Endothelial cell of umbilical vein (primary cell): ENCODE results near the gene ZNF644. TPM values are rescaled to one million over a fixed set of nuclear protein-coding genes. Genes with fewer than 3 reads are reported as not detected.

ENCODE experiments used
- BruUV-seq: library from RNA; stranded (reverse); fragments of 400-500 nt; replicated peaks from 2 replicates; lab custom pipeline; 2021; lab: Mats Ljungman, UMichigan
- CTCF ChIA-PET: fragments of 300-600, 350-600 bp; sonication (Branson Sonifier 250); formaldehyde crosslinking; loops from one replicate; lab custom pipeline; 2021; ENCODE audit warnings: antibody characterized with exemption, inconsistent platforms; lab: Charles Lee
- POLR2A ChIA-PET: fragments of 300-600, 350-600 bp; sonication (Branson Sonifier 250); formaldehyde crosslinking; loops from one replicate; lab custom pipeline; 2021; ENCODE audit warnings: antibody characterized with exemption, inconsistent platforms; lab: Charles Lee
- DNase-seq: peaks from one replicate; pipeline ENCODE4 v3.0.0-alpha.2; 2011; ENCODE audit warnings: low read depth, low spot score
- FAIRE-seq: peaks from 2 replicates; lab custom pipeline; 2011; peaks lifted over from hg19 to GRCh38; lab: Jason Lieb, UNC
- H2AFZ ChIP-seq: 2 replicates; pipeline ENCODE4 v1.6.0; 2012; ENCODE audit warnings: low read depth, low read length, control low read depth, inconsistent platforms
- H3K27ac ChIP-seq: 2 replicates; pipeline ENCODE4 v1.5.1; 2011; ENCODE audit warnings: low read depth, mild to moderate bottlenecking, control low read depth, low read length, moderate library complexity; ENCODE audit not compliant: insufficient read depth
- H3K27me3 ChIP-seq, 2 experiments: 2 replicates each; pipeline versions ENCODE4 v1.6.0 to v1.6.1; 2011; ENCODE audit warnings: low read length in 2 of 2, mixed read lengths in 1 of 2; ENCODE audit not compliant: control insufficient read depth in 2 of 2, insufficient read depth in 2 of 2
- H3K36me3 ChIP-seq, 2 experiments: 2 replicates in 1 of 2; 3 replicates in 1 of 2; pipeline ENCODE4 v1.5.1; 2011; ENCODE audit warnings: low read length in 2 of 2, mild to moderate bottlenecking in 1 of 2, moderate library complexity in 1 of 2; ENCODE audit not compliant: control insufficient read depth in 2 of 2, insufficient read depth in 2 of 2; ENCODE audit errors: extremely low read depth in 1 of 2
- H3K4me1 ChIP-seq: 3 replicates; pipeline ENCODE4 v1.5.1; 2011; ENCODE audit warnings: mild to moderate bottlenecking, low read length; ENCODE audit not compliant: control insufficient read depth, insufficient read depth; ENCODE audit errors: extremely low read depth
- H3K4me2 ChIP-seq: 2 replicates; pipeline ENCODE4 v1.6.1; 2011; ENCODE audit warnings: low read length, control low read depth, mixed read lengths; ENCODE audit not compliant: insufficient read depth
- H3K4me3 ChIP-seq, 3 experiments: fragments of 200-600 bp in 1 of 3; sonication (generic), shearing (Covaris generic) in 1 of 3; replicated peaks in 1 of 3; 2 replicates each; pipeline ENCODE4 v1.5.1; 2011 to 2016; ENCODE audit warnings: control low read depth in 3 of 3, low read length in 3 of 3, mild to moderate bottlenecking in 2 of 3, inconsistent platforms in 1 of 3, low read depth in 1 of 3, moderate library complexity in 1 of 3; ENCODE audit not compliant: insufficient read depth in 1 of 3
- H3K79me2 ChIP-seq: 2 replicates; pipeline ENCODE4 v1.6.0; 2012; ENCODE audit warnings: low read length, inconsistent platforms; ENCODE audit not compliant: control insufficient read depth, insufficient read depth
- H3K9ac ChIP-seq: replicated peaks from 2 replicates; pipeline ENCODE3; 2011; ENCODE audit warnings: low read length, control low read depth; ENCODE audit not compliant: insufficient read depth; ENCODE audit errors: extremely low read depth
- H3K9me1 ChIP-seq: replicated peaks from 3 replicates; pipeline ENCODE4 v1.6.0; 2011; ENCODE audit warnings: mild to moderate bottlenecking, low read length; ENCODE audit not compliant: control insufficient read depth, insufficient read depth; ENCODE audit errors: extremely low read depth
- H3K9me3 ChIP-seq: replicated peaks from 2 replicates; pipeline ENCODE4 v1.5.1; 2012; ENCODE audit warnings: low read length, inconsistent platforms; ENCODE audit not compliant: control insufficient read depth, insufficient read depth
- H4K20me1 ChIP-seq: replicated peaks from 2 replicates; pipeline ENCODE3; 2011; ENCODE audit warnings: mild to moderate bottlenecking, low read length; ENCODE audit not compliant: control insufficient read depth, insufficient read depth; ENCODE audit errors: extremely low read depth
- EZH2 ChIP-seq: IDR thresholded peaks from 2 replicates; pipeline ENCODE4 v1.6.1; 2012; ENCODE audit warnings: borderline replicate concordance, low read depth, mild to moderate bottlenecking, moderate library complexity, low read length, inconsistent platforms; ENCODE audit not compliant: severe bottlenecking
- FOS ChIP-seq: IDR thresholded peaks from 2 replicates; pipeline ENCODE4 v1.6.1; 2011; ENCODE audit warnings: mild to moderate bottlenecking, low read length, moderate library complexity, borderline replicate concordance; ENCODE audit not compliant: insufficient read depth
- GATA2 ChIP-seq: IDR thresholded peaks from 2 replicates; pipeline ENCODE4 v1.7.0; 2011; ENCODE audit warnings: low read depth, mild to moderate bottlenecking, moderate library complexity, mixed read lengths, low read length; ENCODE audit not compliant: insufficient read length, insufficient read depth
- JUN ChIP-seq: IDR thresholded peaks from 2 replicates; pipeline ENCODE4 v1.6.1; 2011; ENCODE audit warnings: borderline replicate concordance, low read depth; ENCODE audit not compliant: insufficient read length, insufficient read depth
- MYC ChIP-seq: IDR thresholded peaks from one replicate; pipeline ENCODE4 v1.6.1; 2011; ENCODE audit warnings: mild to moderate bottlenecking, low read depth, low read length
- POLR2A ChIP-seq: IDR thresholded peaks from 2 replicates; pipeline ENCODE4 v1.6.1; 2012; ENCODE audit warnings: low read depth, mild to moderate bottlenecking, control low read depth, low read length
- POLR2AphosphoS5 ChIP-seq: IDR thresholded peaks from 2 replicates; pipeline ENCODE4 v1.6.1; 2012; ENCODE audit warnings: low read depth, mild to moderate bottlenecking, control low read depth, low read length, moderate library complexity; ENCODE audit not compliant: insufficient read depth
- dilution Hi-C: fragments of 300-500 bp; cut with MboI; formaldehyde crosslinking; loops from one replicate; pipeline ENCODE4 v1.15.0; 2019; ENCODE audit warnings: low sequenced_read_pairs; ENCODE audit not compliant: extremely low pct_ligation_motif_present
- intact Hi-C: fragments of 100-400 bp; cut with micrococcal nuclease; formaldehyde crosslinking; loops from one replicate; pipeline ENCODE4 v1.10.0; 2022
- polyA plus RNA-seq, 4 experiments: library from polyadenylated mRNA; depleted of rRNA in 3 of 4; stranded (reverse) in 3 of 4; unstranded in 1 of 4; fragments of >200 nt; gene quantifications; 2 replicates each; pipeline versions ENCODE4 v1.2.1 to v1.2.3, GENCODE V29; 2011 to 2012; ENCODE audit warnings: missing spikeins in 1 of 4
- total RNA-seq: library from RNA; stranded (reverse); gene quantifications from 2 replicates; pipeline ENCODE4 v1.2.3, GENCODE V29; 2021
- TF ChIP-seq, protein P1 (sequence below): IDR thresholded peaks from 2 replicates; pipeline ENCODE4 v1.6.1; 2011; ENCODE audit not compliant: insufficient read depth, insufficient read length
- TF ChIP-seq, protein P2 (sequence below), 2 donors: IDR thresholded peaks; 1 replicate in 1 of 2; 2 replicates in 1 of 2; pipeline ENCODE4 v1.5.1; 2011; ENCODE audit warnings: low read length in 2 of 2, mild to moderate bottlenecking in 2 of 2, moderate library complexity in 2 of 2, control low read depth in 1 of 2, inconsistent platforms in 1 of 2, low read depth in 1 of 2; ENCODE audit not compliant: insufficient read depth in 1 of 2; ENCODE audit errors: extremely low read depth in 1 of 2

The ZNF644 gene
- total and polyA plus RNA-seq, 2 donors (not counting 3 experiments of a cell fraction or from before 2014, with no cell fraction given): 7.2 to 47.0 TPM

DNA sequence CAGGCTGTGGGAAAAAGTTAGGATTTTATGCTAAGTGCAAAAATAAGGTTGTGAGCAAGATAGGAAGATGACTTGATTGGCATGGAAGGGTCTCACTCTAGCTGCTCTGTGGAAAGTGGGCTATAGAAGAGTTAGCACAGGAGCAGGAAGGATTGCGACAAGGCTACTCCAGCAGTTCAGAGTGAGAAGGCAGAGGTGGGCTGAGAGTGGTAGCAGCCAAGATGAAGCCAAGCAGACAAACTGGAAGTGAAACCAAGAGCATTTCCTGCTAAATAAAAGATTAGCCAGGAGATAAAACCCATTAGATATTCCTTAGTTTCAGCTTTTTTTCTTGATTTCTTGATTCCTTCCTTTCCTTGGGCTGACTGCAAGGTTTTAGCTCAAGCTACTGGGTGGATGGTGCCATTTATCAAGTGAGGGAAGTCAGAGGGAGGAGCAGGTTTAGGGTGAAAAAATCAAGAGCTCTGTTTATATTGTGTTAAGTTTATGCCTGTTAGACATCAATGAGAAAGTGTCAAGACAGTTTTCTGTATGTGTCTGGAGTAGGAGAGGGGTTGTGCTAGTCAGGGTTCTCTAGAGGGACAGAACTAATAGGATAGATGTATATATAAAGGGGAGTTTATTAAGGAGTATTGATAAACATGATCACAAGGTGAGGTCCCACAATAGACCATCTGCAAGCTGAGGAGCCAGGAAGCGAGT lies 33.1 kb upstream of the ZNF644 start:
- no peaks in the 10 kb centered on the region for H3K36me3 ChIP-seq
- H3K27me3 ChIP-seq: no peaks in the 10 kb centered on the region
- H3K4me2 ChIP-seq: no peak overlapping the region
- no TSS peak for BruUV-seq
- intact Hi-C loops: no loop called here
- ChIA-PET CTCF (interaction anchor here (1.3 to 1.5 kb wide), 2 partner anchors 28 to 110 kb away, joined by 3 to 4 read pairs; no protein-coding TSS in a partner anchor), POLR2A (no interaction called here)
- no peak overlapping the region for H3K27ac ChIP-seq
- TF ChIP-seq POLR2AphosphoS5: no peak
- no peak for TF ChIP-seq MYC
- TF ChIP-seq, protein P1, sequence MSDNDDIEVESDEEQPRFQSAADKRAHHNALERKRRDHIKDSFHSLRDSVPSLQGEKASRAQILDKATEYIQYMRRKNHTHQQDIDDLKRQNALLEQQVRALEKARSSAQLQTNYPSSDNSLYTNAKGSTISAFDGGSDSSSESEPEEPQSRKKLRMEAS: no peak
- no peak for TF ChIP-seq JUN
- no peak for TF ChIP-seq GATA2
- no peak for TF ChIP-seq EZH2
- TF ChIP-seq POLR2A: no peak
- no peak for TF ChIP-seq FOS
- TF ChIP-seq, protein P2, sequence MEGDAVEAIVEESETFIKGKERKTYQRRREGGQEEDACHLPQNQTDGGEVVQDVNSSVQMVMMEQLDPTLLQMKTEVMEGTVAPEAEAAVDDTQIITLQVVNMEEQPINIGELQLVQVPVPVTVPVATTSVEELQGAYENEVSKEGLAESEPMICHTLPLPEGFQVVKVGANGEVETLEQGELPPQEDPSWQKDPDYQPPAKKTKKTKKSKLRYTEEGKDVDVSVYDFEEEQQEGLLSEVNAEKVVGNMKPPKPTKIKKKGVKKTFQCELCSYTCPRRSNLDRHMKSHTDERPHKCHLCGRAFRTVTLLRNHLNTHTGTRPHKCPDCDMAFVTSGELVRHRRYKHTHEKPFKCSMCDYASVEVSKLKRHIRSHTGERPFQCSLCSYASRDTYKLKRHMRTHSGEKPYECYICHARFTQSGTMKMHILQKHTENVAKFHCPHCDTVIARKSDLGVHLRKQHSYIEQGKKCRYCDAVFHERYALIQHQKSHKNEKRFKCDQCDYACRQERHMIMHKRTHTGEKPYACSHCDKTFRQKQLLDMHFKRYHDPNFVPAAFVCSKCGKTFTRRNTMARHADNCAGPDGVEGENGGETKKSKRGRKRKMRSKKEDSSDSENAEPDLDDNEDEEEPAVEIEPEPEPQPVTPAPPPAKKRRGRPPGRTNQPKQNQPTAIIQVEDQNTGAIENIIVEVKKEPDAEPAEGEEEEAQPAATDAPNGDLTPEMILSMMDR (IDR thresholded peaks at IDR 0.05; ENCODE audit: extremely low read depth in 1 of 2, insufficient read depth in 1 of 2, low read depth in 1 of 2, low read length in 2 of 2): no peak
- no peaks in the 10 kb centered on the region for H3K79me2 ChIP-seq
- H3K9ac ChIP-seq: no peak overlapping the region
- DNase-seq (no peak), FAIRE-seq (no peak)
- H3K4me1 ChIP-seq: no peaks in the 10 kb centered on the region
- dilution Hi-C loops: no loop called here
- H3K9me1 ChIP-seq: no peaks in the 10 kb centered on the region
- H2AFZ ChIP-seq: no peak overlapping the region
- H4K20me1 ChIP-seq: no peaks in the 10 kb centered on the region
- H3K9me3 ChIP-seq: no peaks in the 10 kb centered on the region
- no peak overlapping the region for H3K4me3 ChIP-seq
